GM13976 (cell line): ENCODE measurements around the gene LGI2.

Source experiments
- DNase-seq: peaks from one replicate; pipeline ENCODE4 v3.0.0; 2012; ENCODE audit warnings: low spot score
- in situ Hi-C: fragments of 300-500 bp; cut with MboI; formaldehyde crosslinking; loops from one replicate; pipeline ENCODE4 v1.12.0; 2022; ENCODE audit warnings: low sequenced_read_pairs, mixed read lengths, inconsistent platforms; ENCODE audit not compliant: unreplicated experiment
- TF ChIP-seq, protein P1 (sequence below): IDR thresholded peaks from 2 replicates; pipeline ENCODE4 v1.5.1; 2012; ENCODE audit warnings: borderline replicate concordance, mild to moderate bottlenecking; ENCODE audit not compliant: insufficient read depth; ENCODE audit errors: extremely low read depth, missing control alignments, control extremely low read depth

The LGI2 gene

DNA sequence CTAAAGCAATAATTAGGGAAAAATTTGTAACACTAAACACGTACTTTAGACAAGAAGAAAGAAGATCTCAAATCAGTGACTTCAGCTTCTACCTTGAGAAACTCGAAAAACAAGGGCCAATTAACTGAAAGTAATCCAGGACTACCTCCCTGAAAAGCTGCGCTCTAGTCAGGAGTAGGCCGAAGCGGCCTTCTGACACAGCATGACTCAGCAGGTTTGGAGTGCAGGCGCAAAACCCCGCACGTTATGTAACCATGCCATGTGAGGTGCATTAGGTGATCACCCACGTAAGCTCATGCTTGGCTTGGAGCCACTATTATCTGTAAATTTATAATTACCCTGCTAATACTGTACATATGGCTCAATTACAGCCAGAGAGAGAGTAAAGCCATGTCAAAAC, 65.1 kb downstream of the LGI2 start:
- TF ChIP-seq, protein P1, sequence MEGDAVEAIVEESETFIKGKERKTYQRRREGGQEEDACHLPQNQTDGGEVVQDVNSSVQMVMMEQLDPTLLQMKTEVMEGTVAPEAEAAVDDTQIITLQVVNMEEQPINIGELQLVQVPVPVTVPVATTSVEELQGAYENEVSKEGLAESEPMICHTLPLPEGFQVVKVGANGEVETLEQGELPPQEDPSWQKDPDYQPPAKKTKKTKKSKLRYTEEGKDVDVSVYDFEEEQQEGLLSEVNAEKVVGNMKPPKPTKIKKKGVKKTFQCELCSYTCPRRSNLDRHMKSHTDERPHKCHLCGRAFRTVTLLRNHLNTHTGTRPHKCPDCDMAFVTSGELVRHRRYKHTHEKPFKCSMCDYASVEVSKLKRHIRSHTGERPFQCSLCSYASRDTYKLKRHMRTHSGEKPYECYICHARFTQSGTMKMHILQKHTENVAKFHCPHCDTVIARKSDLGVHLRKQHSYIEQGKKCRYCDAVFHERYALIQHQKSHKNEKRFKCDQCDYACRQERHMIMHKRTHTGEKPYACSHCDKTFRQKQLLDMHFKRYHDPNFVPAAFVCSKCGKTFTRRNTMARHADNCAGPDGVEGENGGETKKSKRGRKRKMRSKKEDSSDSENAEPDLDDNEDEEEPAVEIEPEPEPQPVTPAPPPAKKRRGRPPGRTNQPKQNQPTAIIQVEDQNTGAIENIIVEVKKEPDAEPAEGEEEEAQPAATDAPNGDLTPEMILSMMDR, result no peak
- no peak for DNase-seq
- in situ Hi-C loops, result no loop called here

DNA sequence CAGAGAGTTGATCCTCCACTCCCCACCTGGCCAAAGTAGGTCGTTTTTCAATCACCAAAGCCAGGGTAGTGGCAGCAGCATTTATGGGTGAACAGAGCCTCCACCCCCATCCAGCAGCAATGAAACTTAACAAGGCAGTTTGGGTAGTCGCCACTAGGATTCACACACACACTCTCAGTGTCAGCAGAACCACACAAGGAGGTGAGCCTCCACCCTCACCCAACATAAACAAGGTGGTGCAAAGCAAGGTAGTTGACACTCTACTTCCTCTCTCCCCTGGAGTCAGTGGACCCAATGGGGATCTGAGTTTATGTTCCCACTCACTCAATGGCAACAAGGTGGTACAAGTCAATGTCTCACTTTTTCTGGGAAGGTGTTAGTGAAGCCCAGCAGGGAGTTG, 67.5 kb downstream of the LGI2 start:
- in situ Hi-C loops, result no loop called here
- DNase-seq, result no peak
- TF ChIP-seq, protein P1, result no peak

DNA sequence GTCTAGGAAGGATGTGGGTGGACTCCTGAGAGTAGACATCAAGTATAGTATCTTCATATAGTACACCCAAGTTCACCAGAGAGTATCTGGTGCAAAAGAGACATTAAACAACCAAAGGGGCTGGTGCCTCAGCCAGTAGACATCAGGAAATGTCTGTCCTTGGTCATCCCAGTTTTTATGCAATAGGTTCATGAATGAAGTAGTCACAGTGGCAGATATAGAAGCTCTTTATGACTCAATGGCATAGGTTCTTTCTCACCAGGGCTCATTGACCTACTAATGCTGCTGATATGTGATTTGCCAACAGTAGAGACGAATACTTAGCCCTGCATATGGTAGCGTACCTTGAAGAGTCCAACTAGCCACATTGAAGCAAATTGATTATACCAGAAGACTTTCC, 72.9 kb downstream of the LGI2 start:
- DNase-seq, result no peak
- in situ Hi-C loops, result no loop called here
- TF ChIP-seq, protein P1, result no peak

DNA sequence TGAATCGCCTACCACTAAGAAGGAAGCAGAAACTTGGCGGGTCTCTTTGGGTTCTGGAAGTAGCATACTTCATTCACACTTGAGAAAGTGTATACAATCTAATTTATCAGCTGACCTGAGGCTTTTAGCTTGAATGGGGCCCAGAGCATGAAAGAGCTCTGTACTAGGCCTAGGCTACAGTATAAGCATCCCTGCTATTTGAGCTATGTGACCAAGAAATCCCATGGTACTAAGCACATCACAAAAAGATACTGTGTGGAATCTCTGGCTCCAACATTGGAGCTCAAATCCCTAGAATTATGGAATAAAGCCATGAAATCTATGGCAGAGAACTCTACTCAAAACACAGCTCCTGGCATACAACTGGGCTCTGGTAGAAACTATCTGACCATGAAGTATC, 74.0 kb downstream of the LGI2 start:
- in situ Hi-C loops, result no loop called here
- DNase-seq, result no peak
- TF ChIP-seq, protein P1, result no peak

DNA sequence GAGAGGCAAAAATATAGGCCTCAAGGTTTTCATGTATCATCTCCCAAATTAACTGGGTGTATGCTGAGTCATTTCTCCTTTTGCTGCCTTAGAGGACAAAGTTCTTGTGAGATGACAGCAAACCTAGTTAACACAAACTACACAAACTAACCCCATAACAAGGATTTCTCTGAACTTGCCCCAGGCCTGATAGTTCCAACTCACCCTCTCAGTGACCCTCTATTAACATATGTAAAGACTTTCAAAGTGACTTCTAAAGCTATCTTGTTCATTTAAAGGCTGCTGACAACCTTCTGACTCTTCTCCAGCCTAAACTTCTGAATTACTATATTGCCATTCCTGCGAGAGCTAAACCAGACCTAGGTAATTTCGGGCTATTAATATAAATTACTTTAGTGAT, 74.7 kb downstream of the LGI2 start:
- DNase-seq, result no peak
- in situ Hi-C loops, result no loop called here
- TF ChIP-seq, protein P1, result no peak

DNA sequence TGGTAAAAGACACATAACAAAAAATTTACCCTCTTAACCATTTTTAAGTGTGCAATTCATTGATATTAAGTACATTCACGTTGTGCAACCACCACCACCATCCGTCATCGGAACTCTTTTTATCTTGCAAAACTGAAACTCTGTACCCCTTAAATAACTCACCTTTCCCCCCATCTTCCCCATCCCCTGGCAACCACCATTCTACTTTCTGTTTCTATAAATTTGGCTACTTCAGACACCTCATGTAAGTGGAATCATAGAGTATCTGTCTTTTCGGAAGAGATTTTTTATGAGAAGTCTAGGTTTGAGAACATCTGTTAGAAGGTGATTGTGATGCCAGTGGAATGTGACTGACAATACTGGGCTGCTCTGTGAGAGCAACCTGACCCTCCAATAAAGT, 78.1 kb downstream of the LGI2 start:
- in situ Hi-C loops, result no loop called here
- DNase-seq, result no peak
- TF ChIP-seq, protein P1, result no peak

DNA sequence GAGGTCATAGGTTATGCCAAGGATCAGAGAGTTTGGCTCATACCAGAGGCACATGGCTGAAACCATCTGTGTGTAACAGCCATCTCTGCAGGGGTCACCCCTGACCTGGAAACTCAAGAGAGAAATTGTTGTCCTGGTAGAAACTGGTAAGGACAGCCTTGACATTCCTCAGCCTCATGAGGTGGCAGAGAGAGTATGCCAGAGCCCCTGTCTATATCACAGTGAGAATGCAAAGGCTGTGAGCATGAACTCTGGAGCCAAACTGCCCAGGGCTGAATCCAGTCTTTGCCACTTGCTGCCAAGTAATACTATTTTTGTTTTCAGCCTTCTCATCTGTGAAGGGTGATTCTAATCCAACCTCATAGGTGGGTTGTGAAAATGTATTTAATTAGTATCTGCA, 80.8 kb downstream of the LGI2 start:
- DNase-seq, result no peak
- TF ChIP-seq, protein P1, result no peak
- in situ Hi-C loops, result no loop called here
